Panc1 (cell line): Measurements from ENCODE around the gene PARP8.

Experiments
- CTCF ChIP-seq: fragments of 450-650 bp; IDR thresholded peaks from 2 replicates; pipeline ENCODE4 v1.5.1; 2017; ENCODE audit warnings: mild to moderate bottlenecking
- POLR2AphosphoS5 ChIP-seq: IDR thresholded peaks from 2 replicates; pipeline ENCODE4 v1.6.1; 2012; ENCODE audit warnings: mild to moderate bottlenecking, low read depth, low read length, moderate library complexity
- SIN3A ChIP-seq: IDR thresholded peaks from 2 replicates; pipeline ENCODE4 v1.6.1; 2012; ENCODE audit warnings: low read depth, mild to moderate bottlenecking, low read length, moderate library complexity, borderline replicate concordance; ENCODE audit not compliant: insufficient read depth
- TCF7L2 ChIP-seq: IDR thresholded peaks from 2 replicates; pipeline ENCODE4 v1.6.1; 2011; ENCODE audit warnings: mild to moderate bottlenecking, low read depth, low read length, inconsistent platforms
- TF ChIP-seq, protein P1 (sequence below), 2 experiments: IDR thresholded peaks; 2 replicates each; pipeline ENCODE4 v1.6.1; 2011 to 2012; ENCODE audit warnings: low read depth in 2 of 2, control low read depth in 1 of 2, low read length in 1 of 2, mild to moderate bottlenecking in 1 of 2, moderate library complexity in 1 of 2; ENCODE audit not compliant: insufficient read depth in 1 of 2

GRCh38 chr5:50717651-50718050 lies 51.2 kb downstream of the PARP8 start:
- TF ChIP-seq, protein P1, sequence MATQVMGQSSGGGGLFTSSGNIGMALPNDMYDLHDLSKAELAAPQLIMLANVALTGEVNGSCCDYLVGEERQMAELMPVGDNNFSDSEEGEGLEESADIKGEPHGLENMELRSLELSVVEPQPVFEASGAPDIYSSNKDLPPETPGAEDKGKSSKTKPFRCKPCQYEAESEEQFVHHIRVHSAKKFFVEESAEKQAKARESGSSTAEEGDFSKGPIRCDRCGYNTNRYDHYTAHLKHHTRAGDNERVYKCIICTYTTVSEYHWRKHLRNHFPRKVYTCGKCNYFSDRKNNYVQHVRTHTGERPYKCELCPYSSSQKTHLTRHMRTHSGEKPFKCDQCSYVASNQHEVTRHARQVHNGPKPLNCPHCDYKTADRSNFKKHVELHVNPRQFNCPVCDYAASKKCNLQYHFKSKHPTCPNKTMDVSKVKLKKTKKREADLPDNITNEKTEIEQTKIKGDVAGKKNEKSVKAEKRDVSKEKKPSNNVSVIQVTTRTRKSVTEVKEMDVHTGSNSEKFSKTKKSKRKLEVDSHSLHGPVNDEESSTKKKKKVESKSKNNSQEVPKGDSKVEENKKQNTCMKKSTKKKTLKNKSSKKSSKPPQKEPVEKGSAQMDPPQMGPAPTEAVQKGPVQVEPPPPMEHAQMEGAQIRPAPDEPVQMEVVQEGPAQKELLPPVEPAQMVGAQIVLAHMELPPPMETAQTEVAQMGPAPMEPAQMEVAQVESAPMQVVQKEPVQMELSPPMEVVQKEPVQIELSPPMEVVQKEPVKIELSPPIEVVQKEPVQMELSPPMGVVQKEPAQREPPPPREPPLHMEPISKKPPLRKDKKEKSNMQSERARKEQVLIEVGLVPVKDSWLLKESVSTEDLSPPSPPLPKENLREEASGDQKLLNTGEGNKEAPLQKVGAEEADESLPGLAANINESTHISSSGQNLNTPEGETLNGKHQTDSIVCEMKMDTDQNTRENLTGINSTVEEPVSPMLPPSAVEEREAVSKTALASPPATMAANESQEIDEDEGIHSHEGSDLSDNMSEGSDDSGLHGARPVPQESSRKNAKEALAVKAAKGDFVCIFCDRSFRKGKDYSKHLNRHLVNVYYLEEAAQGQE (IDR thresholded peaks at IDR 0.05; ENCODE audit: insufficient read depth in 1 of 2, low read depth in 2 of 2, low read length in 1 of 2): no peak
- TF ChIP-seq CTCF (no peak), TCF7L2 (no peak), SIN3A (no peak), POLR2AphosphoS5 (no peak)
